ENCODE data around the gene ETV6. TPM values are rescaled to one million over a fixed set of nuclear protein-coding genes. Genes with fewer than 3 reads are reported as not detected.

Gene ETV6
- total and polyA plus RNA-seq, 9 of the 15 experiments (the other 6 are each of a cell fraction or from before 2014, with no cell fraction given) = 0.81 to 12.7 (median 4.1) TPM

DNA sequence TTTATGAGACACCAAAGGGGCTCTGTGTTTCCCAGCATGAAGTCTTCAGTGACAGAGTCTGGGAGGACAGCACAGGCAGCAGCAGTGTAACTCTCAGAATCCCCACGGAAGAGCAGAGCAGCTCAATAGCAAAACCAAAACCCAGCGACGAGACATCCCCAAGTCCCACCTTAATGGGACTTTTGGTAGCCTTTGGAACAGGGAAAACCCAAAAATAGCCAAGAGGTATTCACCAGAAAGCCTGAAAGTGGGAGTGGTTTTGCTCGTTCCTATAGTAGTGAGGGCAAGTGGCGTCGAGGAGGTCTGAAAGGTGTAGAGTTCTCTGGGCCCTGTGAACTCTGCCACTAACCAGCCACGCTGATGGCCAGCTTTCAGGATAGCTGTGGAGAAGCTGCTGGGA, 174.6 kb downstream of the ETV6 start:
- in situ Hi-C loops (cut with MboI) = no loop called here
- Histone ChIP-seq H3K27ac (ENCODE audit: extremely low read depth, low read depth, low read length) (no peak overlapping the region), H3K27me3 (ENCODE audit: control insufficient read depth in 2 of 2, insufficient read depth in 2 of 2, low read length in 2 of 2) (no peaks in the 10 kb centered on the region), H3K4me3 (no peak overlapping the region), H3K79me2 (ENCODE audit: control insufficient read depth, insufficient read depth, low read length) (no peaks in the 10 kb centered on the region), H3K4me1 (replicated peaks in 1 of 2; ENCODE audit: control insufficient read depth in 2 of 2, insufficient read depth in 2 of 2, low read length in 2 of 2) (peaks cover 4 to 6% of the 10 kb centered on the region in 2 experiments; a peak in 3 of 5 replicates), H4K20me1 (replicated peaks; ENCODE audit: control insufficient read depth, insufficient read depth, low read length) (no peaks in the 10 kb centered on the region), H2AFZ (ENCODE audit: low read depth, low read length) (no peak overlapping the region), H3K9ac (ENCODE audit: insufficient read depth in 1 of 2, low read depth in 2 of 2, low read length in 2 of 2) (no peak overlapping the region), H3K9me3 (replicated peaks; ENCODE audit: control insufficient read depth, insufficient read depth, low read depth, low read length) (no peaks in the 10 kb centered on the region), H3K9me1 (ENCODE audit: control insufficient read depth, insufficient read depth, low read length) (no peaks in the 10 kb centered on the region), H3K4me2 (ENCODE audit: insufficient read depth, low read length) (no peak overlapping the region), H3K36me3 (ENCODE audit: control insufficient read depth, insufficient read depth, low read length) (no peaks in the 10 kb centered on the region)
- FAIRE-seq (no peak), ATAC-seq (no peak), DNase-seq (ENCODE audit: extremely low read depth in 1 of 4, low spot score in 3 of 4) (no peak)
- 66% methylated on average over 5 of the region's 7 CpGs for WGBS (ENCODE audit: insufficient coverage, low coverage, missing lambda C conversion rate)
- no TSS peak for BruUV-seq (replicated peaks)
- ChIA-PET CTCF (ENCODE audit: low intra/inter-chr PET ratio) (no interaction called here), POLR2A (interaction anchor here (0.6 kb wide), 1 partner anchor 95 kb away, joined by 3 read pairs; no protein-coding TSS in a partner anchor)
- TF ChIP-seq BHLHE40 (IDR thresholded peaks at IDR 0.05; ENCODE audit: low read length) = no peak
- TF ChIP-seq IFI16 (CRISPR knock-in tag; IDR thresholded peaks at IDR 0.05) = no peak
- TF ChIP-seq DACH1 (IDR thresholded peaks at IDR 0.05; ENCODE audit: partially characterized antibody) = no peak
- TF ChIP-seq, protein P1, sequence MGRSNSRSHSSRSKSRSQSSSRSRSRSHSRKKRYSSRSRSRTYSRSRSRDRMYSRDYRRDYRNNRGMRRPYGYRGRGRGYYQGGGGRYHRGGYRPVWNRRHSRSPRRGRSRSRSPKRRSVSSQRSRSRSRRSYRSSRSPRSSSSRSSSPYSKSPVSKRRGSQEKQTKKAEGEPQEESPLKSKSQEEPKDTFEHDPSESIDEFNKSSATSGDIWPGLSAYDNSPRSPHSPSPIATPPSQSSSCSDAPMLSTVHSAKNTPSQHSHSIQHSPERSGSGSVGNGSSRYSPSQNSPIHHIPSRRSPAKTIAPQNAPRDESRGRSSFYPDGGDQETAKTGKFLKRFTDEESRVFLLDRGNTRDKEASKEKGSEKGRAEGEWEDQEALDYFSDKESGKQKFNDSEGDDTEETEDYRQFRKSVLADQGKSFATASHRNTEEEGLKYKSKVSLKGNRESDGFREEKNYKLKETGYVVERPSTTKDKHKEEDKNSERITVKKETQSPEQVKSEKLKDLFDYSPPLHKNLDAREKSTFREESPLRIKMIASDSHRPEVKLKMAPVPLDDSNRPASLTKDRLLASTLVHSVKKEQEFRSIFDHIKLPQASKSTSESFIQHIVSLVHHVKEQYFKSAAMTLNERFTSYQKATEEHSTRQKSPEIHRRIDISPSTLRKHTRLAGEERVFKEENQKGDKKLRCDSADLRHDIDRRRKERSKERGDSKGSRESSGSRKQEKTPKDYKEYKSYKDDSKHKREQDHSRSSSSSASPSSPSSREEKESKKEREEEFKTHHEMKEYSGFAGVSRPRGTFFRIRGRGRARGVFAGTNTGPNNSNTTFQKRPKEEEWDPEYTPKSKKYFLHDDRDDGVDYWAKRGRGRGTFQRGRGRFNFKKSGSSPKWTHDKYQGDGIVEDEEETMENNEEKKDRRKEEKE (IDR thresholded peaks at IDR 0.05; ENCODE audit: borderline replicate concordance in 1 of 2, control insufficient read depth in 1 of 2, low read depth in 2 of 2, low read length in 1 of 2) = no peak
- no peak for TF ChIP-seq U2AF1 (optimal IDR thresholded peaks at IDR 0.05; ENCODE audit: low read depth, low read length)
- TF ChIP-seq TAF15 (IDR thresholded peaks at IDR 0.05; ENCODE audit: low read depth, low read length) = no peak
- no peak for TF ChIP-seq SIRT6 (IDR thresholded peaks at IDR 0.05; ENCODE audit: low read depth, low read length)
- TF ChIP-seq ZNF586 (CRISPR knock-in tag; conservative IDR thresholded peaks at IDR 0.05) = no peak
- no peak for TF ChIP-seq SETDB1 (IDR thresholded peaks at IDR 0.05; ENCODE audit: low read length)
- TF ChIP-seq ZBTB7A (IDR thresholded peaks at IDR 0.05; ENCODE audit: borderline replicate concordance, control insufficient read depth, low read depth, low read length) = no peak
- TF ChIP-seq HNRNPLL (IDR thresholded peaks at IDR 0.05; ENCODE audit: low read depth, low read length, poor library complexity, severe bottlenecking) = no peak
- no peak for TF ChIP-seq TBP (optimal IDR thresholded peaks at IDR 0.05; ENCODE audit: low read depth, low read length)
- no peak for TF ChIP-seq SAFB (IDR thresholded peaks at IDR 0.05; ENCODE audit: borderline replicate concordance, low read depth, low read length)
- TF ChIP-seq NFE2L1 (tag; IDR thresholded peaks at IDR 0.05; ENCODE audit: borderline replicate concordance, low read depth) = no peak
- no peak for TF ChIP-seq ZNF75A (CRISPR knock-in tag; IDR thresholded peaks at IDR 0.05)
- TF ChIP-seq ZNF431 (CRISPR knock-in tag; IDR thresholded peaks at IDR 0.05) = no peak
- no peak for TF ChIP-seq TGIF2 (CRISPR knock-in tag; IDR thresholded peaks at IDR 0.05)
- no peak for TF ChIP-seq ZNF444 (CRISPR knock-in tag; IDR thresholded peaks at IDR 0.05)
- no peak for TF ChIP-seq MYC (IDR thresholded peaks at IDR 0.05; ENCODE audit: low read depth, low read length)
- TF ChIP-seq MYC (CRISPR knock-in tag; IDR thresholded peaks at IDR 0.05; ENCODE audit: borderline replicate concordance, low read depth) = no peak
- no peak for TF ChIP-seq TFE3 (CRISPR knock-in tag; IDR thresholded peaks at IDR 0.05)
- intact Hi-C loops (cut with micrococcal nuclease) = no loop called here
